Iris pigment epithelial cell (primary cell): ENCODE results near the gene NOL11.
A peak's percentile ranks its signal among the peaks of the same experiment; 100 is the strongest.
"Not testable (repeated sequence)": the region's sequence is repeated elsewhere in the genome, so short reads cannot be mapped to it uniquely, and the experiment has no call there.

Source experiments
- DNase-seq: peaks from one replicate; pipeline ENCODE4 v3.0.0-alpha.2; 2011; ENCODE audit warnings: low read depth

The NOL11 gene

DNA sequence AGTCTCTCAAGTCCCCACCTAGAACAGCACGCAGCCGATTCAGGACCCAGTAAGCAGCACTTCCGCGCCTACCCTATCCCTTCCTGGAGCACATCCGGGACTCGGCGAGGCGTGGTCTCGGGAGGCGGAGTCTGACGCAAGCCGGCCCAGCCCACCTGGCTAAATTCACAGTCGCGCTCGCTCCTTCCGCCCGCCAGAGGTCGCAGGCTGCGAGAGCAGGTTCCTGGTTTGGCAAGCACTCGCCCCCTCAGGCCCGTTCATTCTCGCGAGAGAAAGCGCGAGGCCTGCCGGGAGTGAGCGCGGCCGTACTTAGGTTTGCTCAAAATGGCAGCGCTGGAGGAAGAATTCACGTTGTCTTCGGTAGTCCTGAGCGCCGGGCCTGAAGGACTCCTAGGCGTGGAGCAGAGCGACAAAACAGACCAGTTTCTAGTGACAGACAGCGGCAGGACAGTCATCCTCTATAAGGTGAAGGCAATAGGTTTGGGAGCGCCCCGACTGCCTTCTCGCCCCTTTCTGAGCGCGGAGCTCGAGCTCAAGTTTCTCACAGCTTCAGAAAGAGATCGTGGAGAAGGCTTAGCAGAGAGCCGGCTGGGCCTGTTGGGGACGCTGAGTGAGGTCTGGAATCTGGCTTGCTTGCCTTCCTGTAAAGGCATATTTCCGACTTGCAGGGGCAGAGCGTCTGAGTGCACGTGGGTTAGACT is at the start of gene NOL11:
TSS of gene NOL11 (plus strand) at position 313 of the 701 bp plus-strand sequence. CDS start at position 325, 12 bp downstream.
- peak; percentile 99 for DNase-seq

DNA sequence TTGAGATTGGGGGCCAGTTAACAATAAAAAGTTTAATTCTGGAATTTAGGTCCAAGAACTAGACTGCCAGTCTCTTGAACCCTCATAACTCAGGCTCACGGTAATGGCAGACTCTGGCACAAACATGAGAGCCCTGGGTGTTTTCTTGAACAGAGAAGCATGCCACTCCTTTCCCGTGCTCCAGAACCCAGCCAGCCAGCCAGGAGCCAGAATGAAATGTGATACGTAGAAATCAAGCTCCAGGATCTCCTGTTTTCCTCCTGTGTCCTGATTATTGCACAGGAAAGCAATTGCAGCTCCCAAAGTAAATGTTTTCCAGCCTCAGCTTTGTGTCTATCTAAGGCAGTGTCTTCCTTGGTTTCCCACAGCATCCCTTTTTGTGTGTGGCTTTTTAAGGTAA is 46.2 kb upstream of the NOL11 start:
- peak; percentile 11 for DNase-seq

DNA sequence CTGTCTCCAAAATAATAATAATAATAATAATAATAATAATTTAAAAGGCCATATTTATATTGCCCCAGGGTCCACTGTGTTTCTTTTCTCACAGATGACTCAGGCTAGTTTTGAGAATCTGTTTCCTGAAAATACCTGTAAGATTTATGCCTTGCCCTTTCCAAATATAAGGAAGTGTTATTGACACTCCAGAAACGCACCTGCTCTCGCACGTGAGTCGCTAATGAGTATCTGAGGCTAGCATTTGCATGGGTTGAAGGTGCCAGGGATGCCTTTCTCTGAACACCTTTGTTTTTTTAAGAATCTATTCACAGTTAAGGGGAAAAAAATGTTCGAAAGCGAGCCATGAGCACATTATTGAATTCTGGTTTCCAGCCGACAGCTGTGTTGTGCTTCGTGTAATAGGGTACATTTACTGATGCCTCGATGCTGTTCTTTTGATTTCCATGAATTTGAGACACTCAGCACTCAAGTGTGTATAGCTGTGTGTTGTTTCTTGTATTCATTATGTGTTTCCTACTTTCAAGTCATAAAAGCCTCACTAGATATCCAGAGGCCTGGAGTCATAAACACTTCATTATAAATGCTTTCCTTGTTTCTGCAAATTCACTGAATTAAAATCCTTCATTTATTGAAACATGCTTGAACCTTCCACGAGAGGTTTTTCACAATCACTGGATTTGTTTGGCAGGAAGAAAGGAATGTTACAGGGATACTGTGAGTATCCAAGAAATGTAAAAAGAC is 45.0 kb upstream of the NOL11 start:
- no peak for DNase-seq

DNA sequence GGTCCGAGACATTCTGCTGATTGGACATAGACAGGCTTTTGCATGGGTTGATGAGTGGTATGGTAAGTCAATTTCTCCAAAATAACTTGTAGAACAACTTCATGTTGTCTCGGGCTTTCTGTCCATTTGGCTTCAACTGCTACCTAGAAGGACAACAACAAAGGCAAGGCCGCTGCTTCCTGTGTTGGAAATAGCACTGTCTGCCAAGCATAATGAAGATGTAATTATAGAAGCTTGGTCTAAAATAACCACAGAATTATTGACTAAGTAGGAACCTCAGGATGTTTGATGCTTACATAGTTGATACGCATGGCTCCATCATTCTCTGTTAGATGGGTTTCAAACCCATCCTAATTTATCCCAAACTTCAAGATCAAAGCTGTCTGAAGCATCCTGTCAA is 42.3 kb upstream of the NOL11 start:
- no peak for DNase-seq

DNA sequence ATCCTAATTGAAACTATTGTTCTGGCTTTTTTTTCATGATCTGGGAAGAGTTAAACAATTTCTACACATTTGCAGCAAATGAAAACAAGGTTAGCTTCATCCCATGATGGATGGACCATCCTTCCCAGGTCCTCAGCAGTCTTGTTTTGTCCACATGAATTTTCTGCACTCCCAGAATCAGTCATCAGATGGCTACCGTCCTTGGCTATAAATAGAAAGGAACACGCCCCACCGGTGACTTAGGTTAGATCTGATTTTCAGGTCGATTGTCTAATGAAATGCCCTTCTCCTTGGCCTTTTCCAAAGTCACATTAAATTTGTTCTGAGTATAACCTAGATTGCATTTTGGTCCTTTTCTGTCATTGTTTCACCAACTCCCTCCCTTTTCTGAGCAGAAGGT is 41.4 kb upstream of the NOL11 start:
- no peak for DNase-seq

DNA sequence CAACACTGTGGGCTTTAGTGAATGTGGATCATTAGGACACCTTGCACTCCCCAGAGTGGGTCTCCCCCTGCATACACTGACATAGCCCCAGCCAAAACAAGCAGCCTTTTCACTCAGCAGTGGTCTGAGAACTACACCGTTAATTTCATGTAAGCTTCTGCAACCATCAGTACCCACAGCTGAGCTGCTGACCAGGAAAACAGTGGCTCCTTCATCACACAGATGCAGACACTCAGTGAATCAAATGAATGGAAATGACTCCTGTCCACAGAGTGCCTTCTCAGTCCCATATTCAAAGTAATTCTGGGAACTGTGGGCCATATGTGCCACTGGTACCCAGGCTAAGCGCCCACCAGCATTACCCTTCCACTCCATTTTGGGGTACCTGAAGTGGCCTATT is 39.3 kb upstream of the NOL11 start:
- no peak for DNase-seq

DNA sequence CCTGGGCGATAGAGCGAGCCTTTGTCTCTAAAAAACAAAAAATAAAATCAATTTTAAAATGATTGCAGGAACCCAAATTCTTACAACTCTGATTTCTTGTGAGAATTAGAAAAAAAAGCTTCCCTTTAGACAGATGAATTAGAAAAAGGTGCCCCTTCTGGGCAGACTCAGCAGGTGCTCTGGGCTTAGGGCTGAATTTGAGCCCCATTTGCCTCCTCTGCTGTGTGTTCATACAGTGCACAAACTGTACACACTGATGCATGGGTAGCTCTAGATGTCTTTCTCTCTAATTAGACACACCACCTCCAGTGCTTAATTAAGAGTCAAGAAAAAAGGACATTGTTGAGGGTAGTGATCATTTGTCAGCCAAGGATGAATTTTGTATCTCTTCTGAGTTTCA is 38.5 kb upstream of the NOL11 start:
- no peak for DNase-seq

DNA sequence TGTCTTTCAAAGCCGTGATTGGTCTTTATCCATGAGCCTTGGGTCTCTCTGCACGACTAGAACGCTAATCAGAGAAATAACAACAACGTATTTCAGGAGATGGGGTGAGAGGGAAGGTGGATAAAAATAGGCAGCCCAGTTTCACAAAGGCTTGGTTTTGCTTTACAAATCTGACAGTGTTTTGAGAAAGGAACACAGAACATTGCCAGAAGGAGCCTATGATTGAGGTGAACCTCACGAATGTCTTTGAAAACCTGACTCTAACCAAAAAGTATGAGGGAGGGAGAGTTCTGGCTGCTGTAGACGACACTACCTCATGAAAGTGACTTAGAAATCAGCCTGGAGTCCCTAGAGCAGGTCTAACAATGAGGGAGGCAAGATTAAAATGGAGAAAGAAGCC is 38.0 kb upstream of the NOL11 start:
- DNase-seq = no peak

DNA sequence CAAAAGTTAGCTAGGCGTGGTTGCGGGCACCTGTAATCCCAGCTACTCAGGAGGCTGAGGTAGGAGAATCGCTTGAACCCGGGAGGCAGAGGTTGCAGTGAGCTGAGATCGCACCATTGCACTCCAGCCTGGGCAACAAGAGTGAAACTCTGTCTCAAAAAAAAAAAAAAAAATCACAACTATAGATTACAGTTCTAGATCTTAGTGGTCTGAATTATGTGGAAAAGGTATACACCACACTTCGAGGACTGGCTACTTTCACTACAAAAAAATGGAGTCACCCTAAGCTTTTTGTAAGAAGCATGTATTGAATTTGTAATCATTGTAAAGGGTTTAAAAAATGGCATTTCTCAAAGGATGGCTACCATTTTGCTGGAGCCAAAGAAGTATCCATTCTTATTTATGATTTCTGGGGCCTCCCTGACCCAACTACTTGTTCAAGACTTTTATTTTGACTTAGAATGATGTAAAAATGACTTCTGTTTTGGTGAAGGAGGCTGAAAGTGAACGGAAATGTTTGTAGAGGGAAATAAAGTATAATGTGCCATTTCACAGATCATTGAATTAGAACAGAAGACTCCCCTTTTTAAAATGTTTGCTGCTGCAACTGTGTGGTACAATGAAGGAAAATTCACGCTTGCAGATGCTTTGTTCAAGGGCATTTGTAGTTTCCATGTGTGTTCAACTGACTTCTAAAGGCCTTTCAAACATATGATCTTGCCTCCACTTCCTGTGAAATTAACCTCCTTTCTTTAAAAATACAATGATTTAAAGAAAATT is 37.1 kb upstream of the NOL11 start:
- no peak for DNase-seq

DNA sequence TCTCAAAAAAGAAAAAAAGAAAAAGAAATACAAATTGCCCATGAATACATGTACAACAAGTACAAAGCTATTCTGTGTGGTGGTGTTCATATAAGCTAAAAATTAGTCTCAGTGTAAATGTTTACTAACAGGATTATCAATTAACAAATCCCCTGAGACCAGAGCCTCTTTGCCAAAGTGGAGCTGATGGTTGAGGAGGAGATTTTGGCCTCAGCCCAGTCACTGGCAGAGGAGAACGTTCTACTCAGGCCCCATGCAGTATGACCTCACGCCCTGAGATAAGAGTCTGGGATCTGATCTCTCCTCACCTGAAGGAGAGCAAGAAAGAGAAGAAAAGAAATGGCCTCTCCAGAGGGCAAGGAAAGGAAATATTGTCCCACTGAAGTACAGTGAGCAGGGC is 35.5 kb upstream of the NOL11 start:
- no peak for DNase-seq

DNA sequence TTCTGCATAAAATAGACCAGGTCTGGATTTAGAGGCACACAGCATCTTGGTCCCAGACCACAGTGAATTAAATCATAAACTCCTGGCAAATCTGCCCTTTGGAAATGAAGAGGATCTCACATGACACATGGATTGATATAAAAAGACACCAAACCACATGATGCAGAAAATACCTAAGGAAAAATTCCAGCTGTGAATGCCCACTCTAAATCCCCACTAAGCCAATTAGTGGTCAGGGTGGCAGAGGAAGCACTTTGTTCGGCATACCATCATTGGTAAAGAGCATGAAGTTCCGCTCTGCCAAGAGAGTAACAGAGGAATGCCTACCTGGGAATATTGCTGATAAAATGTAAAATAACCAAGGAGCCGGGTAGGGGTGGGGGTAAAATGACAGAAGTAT is 32.4 kb upstream of the NOL11 start:
- no peak for DNase-seq

DNA sequence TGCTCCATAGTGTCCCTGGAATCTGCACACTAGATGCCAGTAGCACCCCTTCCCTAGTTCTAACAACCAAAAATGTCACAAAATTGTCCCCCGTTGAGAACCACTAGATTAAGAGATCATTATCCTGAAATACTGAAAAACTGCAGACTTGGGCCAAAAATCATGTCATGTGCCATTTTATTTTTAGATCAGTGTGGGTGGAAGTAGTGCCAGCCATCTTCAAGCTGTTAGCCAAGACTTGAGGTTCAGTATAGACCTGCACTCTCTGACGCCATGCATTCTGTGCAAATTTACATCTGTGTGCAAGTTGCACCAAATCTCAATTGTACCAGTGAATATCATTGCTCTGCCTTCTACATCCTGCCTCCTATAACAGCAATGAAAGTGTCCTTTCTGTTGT is 31.5 kb upstream of the NOL11 start:
- no peak for DNase-seq

DNA sequence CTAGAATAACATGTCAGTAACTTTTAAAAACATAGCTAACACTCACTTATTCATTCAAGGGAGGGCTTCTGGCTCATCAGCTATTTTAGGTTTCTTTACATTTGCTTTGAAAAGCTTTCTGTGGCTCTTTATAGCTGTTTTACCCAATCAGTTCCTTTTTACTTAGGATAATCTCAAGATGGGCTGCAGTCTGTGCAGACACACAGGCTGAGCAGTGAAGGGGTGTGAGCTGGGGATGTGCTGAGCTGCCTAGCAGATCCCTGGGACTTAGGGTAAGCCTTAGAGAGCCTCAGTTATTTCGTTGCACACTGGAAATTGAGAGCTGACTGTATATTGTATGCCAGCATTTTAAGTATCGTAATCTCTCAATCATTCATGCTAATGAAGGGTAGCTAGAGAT is 30.2 kb upstream of the NOL11 start:
- no peak for DNase-seq

DNA sequence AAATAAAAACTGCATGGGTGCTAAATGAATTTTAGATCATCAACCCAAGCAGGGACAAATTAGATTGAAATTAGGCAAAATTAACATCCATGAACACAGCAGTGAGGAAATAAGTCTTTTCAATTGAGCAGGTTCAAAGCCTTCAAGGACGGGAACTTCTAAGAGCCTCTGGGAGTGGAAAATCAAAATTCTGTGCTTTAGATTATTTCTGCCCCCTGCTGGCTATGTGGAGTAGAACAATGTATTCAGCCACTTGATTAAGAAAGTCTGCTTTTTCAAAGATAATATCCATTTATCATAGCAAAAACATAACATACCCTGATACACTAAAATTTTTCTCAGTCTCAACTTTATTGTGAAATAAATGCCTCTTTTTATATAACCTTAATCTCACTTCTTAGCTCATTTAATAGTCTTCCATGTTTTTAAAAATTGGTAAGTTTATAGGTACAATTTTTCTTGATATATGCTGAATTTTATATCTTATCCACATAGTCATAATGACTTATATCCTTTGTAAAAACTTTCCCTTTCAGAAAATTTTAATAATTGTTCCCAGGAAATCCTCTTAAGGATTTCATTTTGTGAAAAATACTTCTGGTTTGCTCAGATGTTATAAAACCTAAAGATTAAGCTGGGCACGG is 28.1 kb upstream of the NOL11 start:
- DNase-seq = peak; percentile 57

DNA sequence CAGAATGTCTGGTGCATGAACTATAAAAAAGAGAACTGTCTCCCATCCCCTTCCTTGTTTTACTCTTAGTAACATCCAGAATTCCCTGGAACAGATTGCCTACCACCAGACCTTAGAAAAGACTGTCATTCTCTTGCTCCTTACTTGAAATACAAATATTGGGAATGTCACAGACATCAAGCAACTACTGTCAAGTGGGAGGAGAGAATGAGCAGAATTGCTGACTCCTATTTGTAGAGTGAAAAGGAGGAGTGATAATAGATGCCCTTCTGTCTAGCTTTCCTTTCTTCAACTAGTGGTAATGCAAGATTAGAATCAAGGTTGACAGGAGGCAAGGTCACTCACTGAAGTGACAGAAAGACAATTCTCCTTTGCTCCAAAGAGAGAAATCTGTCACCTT is 23.9 kb upstream of the NOL11 start:
- DNase-seq = no peak

DNA sequence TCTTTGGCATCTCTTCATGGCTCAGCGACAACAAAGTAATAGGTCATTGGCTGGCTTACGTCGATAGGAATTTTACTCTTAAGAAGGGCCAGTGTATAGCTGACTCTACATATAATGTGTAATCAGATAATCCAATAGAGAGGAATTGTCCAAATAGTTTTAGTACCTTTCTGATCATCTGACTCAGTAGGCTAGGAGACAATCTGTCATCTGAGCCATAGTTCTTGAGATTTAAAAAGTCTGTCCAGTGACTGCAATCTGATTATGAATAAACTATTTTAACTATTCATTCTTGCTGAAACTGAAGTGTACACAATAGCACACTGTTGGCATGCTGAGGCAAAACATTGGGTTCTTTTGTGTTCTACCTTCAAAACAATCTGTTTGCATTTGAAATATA is 21.4 kb upstream of the NOL11 start:
- peak; percentile 11 for DNase-seq

DNA sequence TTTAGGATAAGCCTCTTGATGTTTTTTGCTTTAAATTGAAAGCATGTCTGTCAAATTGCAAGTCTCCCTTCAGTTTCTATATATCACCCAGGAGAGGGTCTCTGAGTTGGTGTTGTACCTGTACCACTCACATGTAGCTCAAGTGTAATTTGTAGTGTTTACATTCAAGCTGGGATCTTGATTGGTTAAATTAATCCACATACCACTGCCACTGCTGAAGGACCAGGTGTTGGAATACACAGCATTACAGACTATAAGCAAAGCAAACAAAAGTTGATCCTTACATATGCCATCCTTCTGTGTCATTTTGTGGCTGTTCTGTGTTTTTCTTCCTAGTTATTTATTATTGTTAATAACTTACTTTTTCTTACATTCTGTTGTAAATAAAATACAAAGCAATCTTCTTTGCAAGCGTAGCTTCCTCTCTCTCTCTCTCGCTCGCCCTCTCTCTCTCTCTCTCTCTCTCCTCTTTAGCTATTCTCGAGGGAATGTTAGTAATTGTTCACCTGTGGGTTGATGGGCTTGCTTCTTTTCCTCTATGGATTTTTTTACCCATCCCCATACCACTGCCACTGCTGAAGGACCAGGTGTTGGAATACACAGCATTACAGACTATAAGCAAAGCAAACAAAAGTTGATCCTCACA is 20.8 kb upstream of the NOL11 start:
- no peak for DNase-seq

DNA sequence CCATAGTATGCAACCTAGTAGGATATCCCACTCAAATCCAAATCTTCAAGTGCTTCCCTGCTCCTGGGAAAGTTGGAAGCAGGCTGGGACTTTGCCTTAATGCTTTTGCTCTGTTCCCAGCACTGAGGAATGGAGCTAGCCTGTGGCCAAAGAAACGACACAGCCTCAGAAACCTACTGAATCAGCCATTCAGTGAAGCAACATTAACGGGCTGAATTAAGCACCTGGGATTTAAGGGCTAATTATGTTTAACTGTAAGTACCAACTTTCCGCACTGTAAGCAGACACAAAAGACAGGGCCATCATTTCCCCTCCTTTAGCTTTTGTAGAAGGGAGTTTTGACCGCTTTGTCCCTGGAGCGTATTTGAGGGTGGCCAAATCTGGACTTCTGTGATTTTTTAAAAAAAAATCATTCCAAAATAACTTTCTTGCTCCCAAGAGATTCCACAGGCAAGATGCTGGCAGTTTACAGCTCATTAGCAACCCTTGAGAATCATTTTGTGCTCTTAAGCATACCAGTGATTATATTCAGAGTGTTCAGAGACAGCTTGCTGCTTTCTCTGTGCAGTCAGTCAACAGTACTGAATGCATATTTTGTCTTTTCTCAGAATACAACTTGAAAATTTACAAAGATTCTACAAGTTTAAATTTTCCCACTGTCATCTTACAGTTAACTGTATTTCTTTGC is 17.6 kb upstream of the NOL11 start:
- no peak for DNase-seq

DNA sequence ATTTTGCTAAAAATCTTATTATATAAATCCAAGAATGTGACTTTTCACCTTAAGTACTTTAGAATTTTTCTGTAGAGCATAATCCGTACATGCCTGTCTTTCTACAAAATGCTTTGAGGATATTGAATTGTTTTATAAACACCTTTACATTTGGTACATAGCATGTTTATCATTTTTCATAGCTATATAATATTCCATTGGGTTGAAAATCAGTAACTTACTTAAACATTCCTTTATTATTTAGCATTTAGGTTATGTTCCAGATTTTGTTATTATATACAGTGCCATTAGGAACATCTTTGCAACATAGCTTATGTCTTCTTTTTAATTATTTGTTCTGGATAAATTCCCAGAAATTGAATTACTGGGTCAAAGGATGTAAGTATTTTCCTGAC is 17.0 kb upstream of the NOL11 start:
- DNase-seq = no peak

DNA sequence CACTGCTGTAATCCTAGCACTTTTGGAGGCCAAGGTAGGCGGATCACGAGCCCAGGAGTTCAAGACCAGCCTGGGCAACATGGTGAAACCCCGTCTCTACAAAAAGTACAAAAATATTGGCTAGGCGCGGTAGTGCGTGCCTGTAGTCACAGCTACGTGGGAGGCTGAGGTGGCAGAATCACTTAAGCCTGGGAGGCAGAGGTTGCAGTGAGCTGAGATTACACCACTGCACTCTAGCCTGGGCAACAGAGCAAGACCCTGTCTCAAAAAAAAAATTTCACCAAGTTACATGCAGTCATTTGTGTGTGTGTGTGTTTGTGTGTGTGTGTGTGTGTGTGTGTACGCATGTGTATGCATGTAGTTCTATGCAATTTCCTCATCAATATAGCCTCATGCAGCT is 14.9 kb upstream of the NOL11 start:
- not testable (repeated sequence) for DNase-seq

DNA sequence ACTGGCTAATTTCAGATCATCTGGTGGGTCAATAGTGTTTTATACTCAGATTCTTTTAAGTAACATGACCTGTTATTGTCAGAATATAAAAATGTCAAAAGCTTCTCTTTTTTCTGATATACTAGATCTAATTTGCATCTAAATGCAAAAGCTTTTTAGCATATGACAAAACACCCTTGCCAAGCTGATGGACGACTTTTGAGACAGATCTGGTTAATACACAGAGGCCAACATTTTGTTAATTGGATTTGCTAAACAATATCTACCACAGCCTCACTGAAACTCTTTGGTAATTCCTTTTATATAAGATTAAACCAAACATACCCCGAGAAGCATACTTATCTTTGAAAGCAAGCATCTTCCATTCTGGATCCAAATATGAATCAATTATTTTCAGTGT is 10.3 kb upstream of the NOL11 start:
- no peak for DNase-seq
